HG03060 (cell line): ENCODE measurements around the gene AIM2.
A peak's percentile ranks its signal among the peaks of the same experiment; 100 is the strongest.
"Not testable (repeated sequence)": the region's sequence is repeated elsewhere in the genome, so short reads cannot be mapped to it uniquely, and the experiment has no call there.

Source experiments
- ATAC-seq: cut with Tn5 transposase; IDR thresholded peaks from one replicate; pipeline ENCODE4 v1.9.1; 2021; ENCODE audit warnings: low read depth, moderate number of reproducible peaks; ENCODE audit not compliant: unreplicated experiment

Gene AIM2

DNA sequence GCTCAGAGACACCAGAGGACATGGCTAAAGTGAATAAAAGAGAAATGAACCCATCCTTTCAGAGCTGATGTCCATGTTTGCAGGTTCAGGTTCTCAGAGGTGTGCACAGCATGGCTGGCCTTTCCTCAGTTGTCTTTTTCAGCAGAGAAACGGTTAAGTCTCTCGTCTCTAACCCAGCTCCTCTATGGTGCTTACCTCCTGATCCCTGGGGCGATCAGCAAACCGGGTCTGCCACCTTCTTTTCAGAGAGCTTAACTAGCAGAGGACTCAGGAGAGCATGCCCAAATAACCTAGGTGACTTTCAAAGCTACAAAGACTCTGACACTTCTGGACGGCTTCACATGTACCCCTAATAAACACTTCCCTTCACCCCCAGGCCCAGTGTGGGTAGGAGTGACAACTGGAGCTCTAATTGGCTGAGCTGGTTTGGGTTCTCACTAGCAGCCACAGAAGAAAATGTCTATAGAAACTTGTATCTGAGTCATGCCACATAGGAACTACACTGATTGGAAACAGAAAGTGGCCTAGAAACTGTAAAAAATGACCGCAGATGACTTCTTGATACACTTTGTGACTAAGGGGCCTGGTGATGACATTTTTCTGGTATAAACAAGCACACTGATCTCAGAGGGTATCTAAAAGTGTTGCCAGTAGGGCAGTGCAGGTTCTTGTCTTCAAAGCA is at the start of gene AIM2:
TSS of gene AIM2 (minus strand) at position 329 of the 682 bp plus-strand sequence. CDS start 3,267 bp downstream, outside the sequence.
- peak; percentile 74 for ATAC-seq

- no peak for ATAC-seq
Measured at GRCh38 chr1:159123587-159123986, 47.0 kb upstream of the AIM2 start.

- peak; percentile 71 for ATAC-seq
Measured at GRCh38 chr1:159122005-159122621, 45.5 kb upstream of the AIM2 start.

GRCh38 chr1:159121526-159121925 is 45.0 kb upstream of the AIM2 start:
- peak; percentile 24 for ATAC-seq

DNA sequence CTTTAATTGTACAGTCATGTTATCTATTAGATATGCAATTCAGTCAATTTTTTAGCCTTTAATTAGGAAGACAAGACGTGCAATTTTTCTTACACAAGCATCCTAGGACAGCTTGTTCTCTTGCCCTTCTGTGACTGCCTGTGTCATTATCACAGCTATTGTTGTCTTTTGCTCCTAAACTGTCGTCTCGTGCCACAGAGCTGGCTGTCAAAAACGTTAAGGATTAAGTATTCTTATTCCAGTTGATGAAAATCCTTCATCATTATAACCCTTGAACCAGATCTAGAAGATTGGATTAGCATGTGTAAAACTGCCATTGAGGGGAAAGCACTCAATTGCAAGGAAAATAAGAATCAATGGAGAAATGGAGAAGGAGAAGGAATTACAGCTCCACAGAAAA is 43.8 kb upstream of the AIM2 start:
- ATAC-seq = no peak

DNA sequence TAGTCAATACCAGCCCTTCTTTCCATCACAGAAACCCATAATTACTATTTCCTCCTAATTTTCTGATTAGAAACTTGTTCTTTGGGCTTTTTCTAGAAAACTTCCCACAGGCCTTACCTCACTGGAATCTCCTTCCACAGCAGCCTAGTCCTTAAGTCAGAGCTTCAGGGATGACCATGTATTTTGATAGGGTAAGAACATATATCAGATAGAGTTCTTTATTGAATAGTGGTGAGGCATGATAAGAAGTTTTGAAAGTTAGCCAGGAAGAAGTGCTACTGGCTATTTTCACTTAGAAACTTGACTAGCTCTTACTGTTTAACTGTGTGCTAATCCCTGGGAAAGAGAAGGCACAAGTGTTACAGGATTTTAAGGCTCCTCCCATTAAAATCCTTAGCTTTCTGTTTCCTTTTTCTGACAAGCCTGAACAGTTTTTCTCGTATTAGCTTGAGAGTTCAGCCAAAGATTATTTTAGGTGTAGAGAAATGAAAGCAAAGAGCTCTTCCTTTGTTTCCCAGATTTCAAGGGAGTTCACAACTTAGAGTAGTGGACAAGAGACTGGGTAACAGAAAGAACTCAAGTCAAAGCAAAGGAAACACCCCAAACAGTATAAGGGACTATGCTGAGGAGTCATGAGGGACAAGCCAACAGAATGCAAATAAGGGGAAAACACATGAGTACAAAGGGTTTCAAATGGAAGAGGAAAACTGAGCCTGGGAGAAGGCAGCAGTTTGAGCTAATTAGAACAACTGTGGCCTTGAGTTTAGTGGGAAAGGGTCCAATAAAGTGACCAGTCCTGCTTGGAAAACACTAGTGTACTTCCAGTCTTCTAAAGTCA is 37.2 kb upstream of the AIM2 start:
- ATAC-seq = no peak

- not testable (repeated sequence) for ATAC-seq
Measured at GRCh38 chr1:159103021-159103420, 26.5 kb upstream of the AIM2 start.

- ATAC-seq = no peak
Measured at GRCh38 chr1:159100589-159100988, 24.0 kb upstream of the AIM2 start.

- no peak for ATAC-seq
Measured at GRCh38 chr1:159098596-159098995, 22.0 kb upstream of the AIM2 start.

- ATAC-seq = no peak
Measured at GRCh38 chr1:159092036-159092760, 15.6 kb upstream of the AIM2 start.

DNA sequence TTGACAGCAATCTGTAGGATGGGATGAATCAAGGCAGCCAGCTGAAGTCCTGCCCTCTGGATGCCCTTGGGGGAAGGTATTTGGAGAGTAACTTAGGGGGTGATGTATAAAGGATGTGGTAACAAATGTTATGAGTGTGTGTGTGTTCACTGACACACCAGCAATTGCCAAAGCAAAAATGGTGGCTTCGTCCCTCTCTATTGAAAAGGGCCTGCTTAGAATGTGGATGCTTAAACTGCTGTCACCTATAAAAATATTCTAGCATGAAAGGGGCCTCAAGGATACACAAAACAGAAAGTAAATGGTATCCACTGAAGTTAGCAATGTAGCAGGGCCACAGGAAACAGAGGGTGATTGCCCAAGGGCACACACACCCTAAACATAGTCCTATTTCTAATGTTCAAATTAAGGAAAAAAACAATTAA is 15.1 kb upstream of the AIM2 start:
- ATAC-seq = no peak

- ATAC-seq = no peak
Measured at GRCh38 chr1:159091180-159091560, 14.6 kb upstream of the AIM2 start.

DNA sequence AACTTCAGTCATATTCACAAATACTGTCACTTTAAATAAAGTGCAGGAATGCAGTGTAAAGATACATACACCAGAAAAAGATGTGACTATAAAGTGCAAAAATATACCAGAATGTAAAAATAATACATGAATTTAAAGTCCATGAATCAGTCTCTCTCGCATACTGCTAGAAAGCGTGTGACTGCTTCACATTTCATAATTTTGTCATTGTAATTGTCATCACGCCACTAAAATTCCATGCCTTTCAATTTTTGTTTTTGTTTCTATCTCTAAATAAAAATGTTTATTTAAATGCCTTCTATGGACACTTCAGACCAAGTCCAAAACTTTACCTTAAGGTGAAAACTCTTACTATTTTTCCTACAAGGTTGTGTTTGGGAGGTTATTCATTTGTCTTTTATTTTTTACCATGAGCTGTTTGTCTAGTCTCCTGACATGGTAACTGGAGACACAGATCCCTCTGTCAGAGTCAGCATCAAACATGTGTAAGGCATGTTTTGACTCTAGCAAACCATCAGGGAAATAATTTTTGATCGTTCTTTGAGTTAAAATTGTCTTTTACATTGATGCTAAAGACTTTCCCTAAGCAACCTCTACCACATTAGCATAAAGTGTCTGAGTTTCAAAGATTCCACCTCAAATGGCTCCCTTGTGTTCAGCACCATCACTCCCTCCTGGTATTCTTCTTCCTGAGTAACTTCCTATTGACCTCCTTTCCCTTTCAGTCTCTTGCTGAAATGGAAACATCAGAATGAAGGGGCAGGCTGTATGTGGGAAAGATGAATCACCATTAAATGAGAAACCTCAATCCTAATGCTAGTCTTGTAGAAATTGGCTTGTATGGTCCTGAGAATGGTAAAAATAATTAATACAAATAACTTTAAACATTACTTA is 14.0 kb upstream of the AIM2 start:
- no peak for ATAC-seq

DNA sequence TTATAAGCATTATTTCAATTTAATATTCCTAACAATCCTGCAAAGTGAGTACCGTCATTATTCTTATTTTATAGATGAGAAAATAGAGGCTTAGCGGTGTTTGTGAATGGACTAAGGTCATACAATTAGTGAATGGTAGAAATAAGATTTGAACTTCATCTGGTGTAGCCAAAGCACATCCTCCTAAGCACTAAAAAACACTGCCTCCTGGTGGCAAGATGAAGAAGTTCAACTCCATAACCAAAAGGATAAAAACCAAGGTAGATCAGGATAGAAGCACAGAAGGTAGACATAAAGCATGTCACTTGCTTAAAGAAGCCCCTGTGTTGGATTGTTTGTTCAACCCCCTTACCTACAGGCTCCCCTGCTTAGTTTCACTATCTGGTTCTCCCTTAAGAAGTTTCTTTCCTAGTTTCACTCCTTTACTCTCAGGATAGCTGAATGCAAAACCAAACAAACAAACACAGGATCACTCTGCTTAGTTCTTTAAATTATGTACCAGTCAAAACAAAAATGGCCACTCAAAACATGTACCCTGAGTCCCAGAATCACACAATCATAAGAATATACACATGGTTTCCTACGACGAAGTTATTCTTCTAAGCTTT is 12.7 kb upstream of the AIM2 start:
- no peak for ATAC-seq

GRCh38 chr1:159088546-159089183 is 12.1 kb upstream of the AIM2 start:
- ATAC-seq = no peak

DNA sequence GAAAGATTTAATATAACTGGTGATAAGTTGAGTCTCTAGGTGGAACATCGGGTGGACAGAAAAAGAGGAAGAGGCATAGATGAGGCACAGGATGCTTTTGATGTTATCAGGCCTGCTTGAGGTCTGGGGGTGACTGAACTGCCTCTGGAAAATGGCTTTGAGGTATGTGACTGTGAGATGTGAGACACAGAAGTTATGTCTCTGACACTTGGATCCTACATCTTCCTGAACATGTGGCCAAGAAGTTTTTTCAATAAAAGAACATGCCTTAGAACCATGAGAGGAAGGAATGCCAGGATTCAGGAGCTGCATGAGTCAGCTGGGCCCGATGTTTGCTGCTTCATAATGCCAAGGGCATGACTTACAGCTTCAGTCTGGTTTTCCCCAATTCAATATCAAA is 11.5 kb upstream of the AIM2 start:
- no peak for ATAC-seq

GRCh38 chr1:159084867-159085266 is 8.3 kb upstream of the AIM2 start:
- ATAC-seq = no peak

DNA sequence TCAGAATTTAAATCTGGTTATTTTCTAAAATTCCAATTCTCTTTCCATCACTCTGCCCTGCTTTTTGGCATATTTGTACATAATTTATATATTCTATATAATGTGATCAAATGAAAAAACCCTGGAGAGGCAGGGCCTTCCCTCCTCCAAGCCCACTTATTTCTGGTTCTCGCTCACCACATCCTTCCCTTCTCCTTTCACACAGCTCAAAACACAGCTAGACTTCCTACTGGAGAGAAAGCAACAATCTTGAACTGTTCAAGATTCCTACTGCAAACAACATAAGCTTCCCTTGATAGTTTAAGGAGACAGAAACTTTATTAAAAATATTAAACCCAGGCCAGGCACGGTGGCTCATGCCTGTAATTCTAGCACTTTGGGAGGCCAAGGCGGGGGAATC is 7.6 kb upstream of the AIM2 start:
- no peak for ATAC-seq

GRCh38 chr1:159083013-159083412 is 6.4 kb upstream of the AIM2 start:
- no peak for ATAC-seq
